Measurements from ENCODE around the gene TBCC. TPM values are rescaled to one million over a fixed set of nuclear protein-coding genes. Genes with fewer than 3 reads are reported as not detected.

TBCC gene
- total RNA-seq, 2 experiments from 2014 or later: 78.0 to 136 TPM

DNA sequence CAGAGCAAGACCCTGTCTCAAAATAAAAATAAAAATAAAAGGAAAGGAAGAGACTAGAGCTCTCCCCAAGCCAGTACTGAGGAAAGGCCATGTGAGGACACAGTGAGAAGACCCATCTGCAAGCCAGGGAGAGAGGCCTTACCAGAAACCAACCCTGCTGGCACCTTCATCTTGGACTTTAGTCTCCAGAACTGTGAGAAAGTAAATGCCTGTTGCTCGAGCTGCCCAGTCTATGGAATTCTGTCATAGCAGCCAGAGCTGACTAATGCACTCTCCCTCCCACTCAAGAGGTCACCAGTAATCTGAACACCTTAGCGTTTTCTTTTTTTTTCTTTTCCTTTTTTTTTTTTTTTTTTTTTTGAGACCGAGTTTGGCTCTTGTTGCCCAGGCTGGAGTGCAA, 16.2 kb downstream of the TBCC start:
- H4K20me1 ChIP-seq (ENCODE audit: insufficient read depth, low read length): no peaks in the 10 kb centered on the region
- no peak overlapping the region for H3K4me2 ChIP-seq (ENCODE audit: low read length)
- DNase-seq (ENCODE audit: low spot score): no peak
- intact Hi-C loops (cut with micrococcal nuclease; ENCODE audit: unreplicated experiment): loop anchor here (5.0 kb wide), 2 partner anchors 162 to 168 kb away; no protein-coding TSS in a partner anchor
- ChIA-PET POLR2A (interaction anchor here (0.6 to 2.2 kb wide), 10 partner anchors 11 to 282 kb away, joined by 3 to 10 read pairs (median 5); partner anchors contain the start of gene TBCC), CTCF (ENCODE audit: unreplicated experiment) (interaction anchor here (0.6 to 1.5 kb wide), 2 partner anchors 68 to 150 kb away, joined by 3 to 4 read pairs; partner anchors contain the start of gene RPL7L1)
- no peak overlapping the region for H3K27ac ChIP-seq (ENCODE audit: low read depth, low read length, poor library complexity, severe bottlenecking)
- TF ChIP-seq, protein P1, sequence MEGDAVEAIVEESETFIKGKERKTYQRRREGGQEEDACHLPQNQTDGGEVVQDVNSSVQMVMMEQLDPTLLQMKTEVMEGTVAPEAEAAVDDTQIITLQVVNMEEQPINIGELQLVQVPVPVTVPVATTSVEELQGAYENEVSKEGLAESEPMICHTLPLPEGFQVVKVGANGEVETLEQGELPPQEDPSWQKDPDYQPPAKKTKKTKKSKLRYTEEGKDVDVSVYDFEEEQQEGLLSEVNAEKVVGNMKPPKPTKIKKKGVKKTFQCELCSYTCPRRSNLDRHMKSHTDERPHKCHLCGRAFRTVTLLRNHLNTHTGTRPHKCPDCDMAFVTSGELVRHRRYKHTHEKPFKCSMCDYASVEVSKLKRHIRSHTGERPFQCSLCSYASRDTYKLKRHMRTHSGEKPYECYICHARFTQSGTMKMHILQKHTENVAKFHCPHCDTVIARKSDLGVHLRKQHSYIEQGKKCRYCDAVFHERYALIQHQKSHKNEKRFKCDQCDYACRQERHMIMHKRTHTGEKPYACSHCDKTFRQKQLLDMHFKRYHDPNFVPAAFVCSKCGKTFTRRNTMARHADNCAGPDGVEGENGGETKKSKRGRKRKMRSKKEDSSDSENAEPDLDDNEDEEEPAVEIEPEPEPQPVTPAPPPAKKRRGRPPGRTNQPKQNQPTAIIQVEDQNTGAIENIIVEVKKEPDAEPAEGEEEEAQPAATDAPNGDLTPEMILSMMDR (conservative IDR thresholded peaks at IDR 0.05; ENCODE audit: low read length): no peak
- TF ChIP-seq EZH2phosphoT487 (IDR thresholded peaks at IDR 0.05; ENCODE audit: borderline replicate concordance, low read depth, low read length): no peak
- H3K9me2 ChIP-seq (ENCODE audit: insufficient read depth, low read length): no peaks in the 10 kb centered on the region
- H3K79me2 ChIP-seq (ENCODE audit: insufficient read depth, low read depth, low read length): no peaks in the 10 kb centered on the region
- H3K36me3 ChIP-seq (ENCODE audit: insufficient read depth, low read length): no peaks in the 10 kb centered on the region
- no peak overlapping the region for H3K4me3 ChIP-seq (ENCODE audit: low read depth, low read length, poor library complexity, severe bottlenecking)
- H3K4me1 ChIP-seq (ENCODE audit: insufficient read depth, low read length, poor library complexity, severe bottlenecking): peaks cover 16% of the 10 kb centered on the region
- no TSS peak for BruUV-seq (replicated peaks)
- H2AFZ ChIP-seq (ENCODE audit: low read length): no peak overlapping the region
- H3K9me3 ChIP-seq (ENCODE audit: low read length): peaks cover 6% of the 10 kb centered on the region; the same call in 1 of the 2 replicates

GRCh38 chr6:42727627-42728026, 18.3 kb downstream of the TBCC start:
- no peaks in the 10 kb centered on the region for H3K36me3 ChIP-seq (ENCODE audit: insufficient read depth, low read length)
- H2AFZ ChIP-seq (ENCODE audit: low read length): no peak overlapping the region
- TF ChIP-seq, protein P1 (conservative IDR thresholded peaks at IDR 0.05; ENCODE audit: low read length): no peak
- no peak for TF ChIP-seq EZH2phosphoT487 (IDR thresholded peaks at IDR 0.05; ENCODE audit: borderline replicate concordance, low read depth, low read length)
- CTCF ChIA-PET (ENCODE audit: unreplicated experiment): no interaction called here
- H3K9me2 ChIP-seq (ENCODE audit: insufficient read depth, low read length): no peaks in the 10 kb centered on the region
- H3K79me2 ChIP-seq (ENCODE audit: insufficient read depth, low read depth, low read length): no peaks in the 10 kb centered on the region
- no TSS peak for BruUV-seq (replicated peaks)
- H3K4me1 ChIP-seq (ENCODE audit: insufficient read depth, low read length, poor library complexity, severe bottlenecking): peaks cover 16% of the 10 kb centered on the region
- H4K20me1 ChIP-seq (ENCODE audit: insufficient read depth, low read length): no peaks in the 10 kb centered on the region
- POLR2A ChIA-PET: no interaction called here
- no peak overlapping the region for H3K27ac ChIP-seq (ENCODE audit: low read depth, low read length, poor library complexity, severe bottlenecking)
- H3K4me2 ChIP-seq (ENCODE audit: low read length): no peak overlapping the region
- peaks cover 3% of the 10 kb centered on the region; the same call in 1 of the 2 replicates for H3K9me3 ChIP-seq (ENCODE audit: low read length)
- H3K4me3 ChIP-seq (ENCODE audit: low read depth, low read length, poor library complexity, severe bottlenecking): no peak overlapping the region
- no peak for DNase-seq (ENCODE audit: low spot score)
- intact Hi-C loops (cut with micrococcal nuclease; ENCODE audit: unreplicated experiment): loop anchor here (5.0 kb wide), 2 partner anchors 160 to 170 kb away; no protein-coding TSS in a partner anchor

DNA sequence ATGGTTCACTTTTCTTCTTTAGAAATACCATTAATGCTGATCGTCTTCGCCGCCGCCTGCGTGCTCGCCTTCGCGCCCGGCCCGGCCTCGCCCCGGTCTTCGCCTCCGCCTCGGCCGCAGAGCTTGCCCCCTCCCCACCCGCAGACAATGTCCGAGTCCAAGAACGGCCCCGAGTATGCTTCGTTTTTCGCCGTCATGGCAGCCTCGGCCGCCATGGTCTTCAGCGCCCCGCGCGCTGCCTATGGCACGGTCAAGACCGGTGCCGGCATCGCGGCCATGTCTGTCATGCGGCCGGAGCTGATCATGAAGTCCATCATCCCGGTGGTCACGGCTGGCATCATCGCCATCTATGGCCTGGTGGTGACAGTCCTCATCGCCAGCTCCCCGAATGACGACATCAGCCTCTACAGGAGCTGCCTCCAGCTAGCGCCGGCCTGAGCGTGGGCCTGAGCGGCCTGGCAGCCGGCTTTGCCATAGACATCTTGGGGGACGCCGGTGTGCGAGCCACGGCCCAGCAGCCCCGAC, 18.8 kb downstream of the TBCC start:
- peak overlapping the region; percentile 97 for H2AFZ ChIP-seq (ENCODE audit: low read length)
- H3K4me2 ChIP-seq (ENCODE audit: low read length): peak overlapping the region; percentile 60
- ChIA-PET CTCF (ENCODE audit: unreplicated experiment) (interaction anchor here (1.7 kb wide), 1 partner anchor 15 kb away, joined by 6 read pairs; no protein-coding TSS in a partner anchor), POLR2A (interaction anchor here (1.5 to 1.9 kb wide), 2 partner anchors 9 to 64 kb away, joined by 6 read pairs; no protein-coding TSS in a partner anchor)
- no peaks in the 10 kb centered on the region for H3K36me3 ChIP-seq (ENCODE audit: insufficient read depth, low read length)
- no peaks in the 10 kb centered on the region for H4K20me1 ChIP-seq (ENCODE audit: insufficient read depth, low read length)
- DNase-seq (ENCODE audit: low spot score): no peak
- BruUV-seq (replicated peaks): no TSS peak
- H3K79me2 ChIP-seq (ENCODE audit: insufficient read depth, low read depth, low read length): no peaks in the 10 kb centered on the region
- H3K9me3 ChIP-seq (ENCODE audit: low read length): no peaks in the 10 kb centered on the region
- TF ChIP-seq EZH2phosphoT487 (IDR thresholded peaks at IDR 0.05; ENCODE audit: borderline replicate concordance, low read depth, low read length): no peak
- TF ChIP-seq, protein P1 (conservative IDR thresholded peaks at IDR 0.05; ENCODE audit: low read length): no peak
- peaks cover 16% of the 10 kb centered on the region for H3K4me1 ChIP-seq (ENCODE audit: insufficient read depth, low read length, poor library complexity, severe bottlenecking)
- intact Hi-C loops (cut with micrococcal nuclease; ENCODE audit: unreplicated experiment): loop anchor here (5.0 kb wide), 2 partner anchors 160 to 170 kb away; no protein-coding TSS in a partner anchor
- H3K9me2 ChIP-seq (ENCODE audit: insufficient read depth, low read length): no peaks in the 10 kb centered on the region
- no peak overlapping the region for H3K4me3 ChIP-seq (ENCODE audit: low read depth, low read length, poor library complexity, severe bottlenecking)
- peak overlapping the region; percentile 36 for H3K27ac ChIP-seq (ENCODE audit: low read depth, low read length, poor library complexity, severe bottlenecking)

Data from OCI-LY7 (cell line).